HG03521 (cell line): Measurements from ENCODE around the gene PAFAH1B1.

ENCODE experiments used
- ATAC-seq: cut with Tn5 transposase; IDR thresholded peaks from one replicate; pipeline ENCODE4 v1.9.1; 2021; ENCODE audit warnings: mild to moderate bottlenecking, moderate library complexity; ENCODE audit not compliant: unreplicated experiment

The PAFAH1B1 gene

DNA sequence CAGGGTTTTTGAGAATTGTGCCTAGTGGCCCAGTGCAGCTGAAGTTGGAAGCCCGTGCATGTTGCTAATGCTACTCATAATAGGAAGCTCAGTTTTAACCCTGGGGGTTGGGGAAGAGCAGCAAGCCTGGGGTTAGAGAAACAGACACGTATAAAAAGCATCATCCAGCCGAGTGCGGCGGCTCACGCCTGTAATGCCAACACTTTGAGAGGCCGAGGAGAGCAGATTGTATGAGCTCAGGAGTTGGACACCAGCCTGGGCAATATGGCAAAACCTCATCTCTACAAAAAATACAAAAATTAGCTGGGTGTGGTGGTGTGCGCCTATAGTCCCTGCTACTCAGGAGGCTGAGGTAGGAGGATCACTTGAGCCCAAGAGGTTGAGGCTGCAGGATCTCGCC, 120.4 kb downstream of the PAFAH1B1 start:
- ATAC-seq = no peak

DNA sequence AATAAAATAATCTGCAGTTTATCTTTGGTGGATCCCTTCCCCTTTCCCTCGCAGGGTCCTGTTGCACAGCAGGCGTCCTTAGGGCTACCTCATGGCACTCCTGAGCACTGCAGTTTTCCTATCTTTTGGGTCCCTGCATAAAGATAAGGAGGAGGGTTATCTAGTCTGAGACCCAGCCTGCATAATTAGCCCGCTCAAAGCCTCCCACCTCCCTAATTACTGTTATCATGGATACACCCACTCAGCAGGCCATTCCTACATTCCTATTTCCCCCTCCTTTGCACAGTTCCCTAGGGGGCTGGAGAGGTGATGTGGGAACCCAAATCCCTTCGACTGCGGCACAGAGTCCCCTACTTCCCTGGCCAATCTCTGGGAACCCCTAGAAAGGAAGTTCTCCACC, 123.2 kb downstream of the PAFAH1B1 start:
- no peak for ATAC-seq

DNA sequence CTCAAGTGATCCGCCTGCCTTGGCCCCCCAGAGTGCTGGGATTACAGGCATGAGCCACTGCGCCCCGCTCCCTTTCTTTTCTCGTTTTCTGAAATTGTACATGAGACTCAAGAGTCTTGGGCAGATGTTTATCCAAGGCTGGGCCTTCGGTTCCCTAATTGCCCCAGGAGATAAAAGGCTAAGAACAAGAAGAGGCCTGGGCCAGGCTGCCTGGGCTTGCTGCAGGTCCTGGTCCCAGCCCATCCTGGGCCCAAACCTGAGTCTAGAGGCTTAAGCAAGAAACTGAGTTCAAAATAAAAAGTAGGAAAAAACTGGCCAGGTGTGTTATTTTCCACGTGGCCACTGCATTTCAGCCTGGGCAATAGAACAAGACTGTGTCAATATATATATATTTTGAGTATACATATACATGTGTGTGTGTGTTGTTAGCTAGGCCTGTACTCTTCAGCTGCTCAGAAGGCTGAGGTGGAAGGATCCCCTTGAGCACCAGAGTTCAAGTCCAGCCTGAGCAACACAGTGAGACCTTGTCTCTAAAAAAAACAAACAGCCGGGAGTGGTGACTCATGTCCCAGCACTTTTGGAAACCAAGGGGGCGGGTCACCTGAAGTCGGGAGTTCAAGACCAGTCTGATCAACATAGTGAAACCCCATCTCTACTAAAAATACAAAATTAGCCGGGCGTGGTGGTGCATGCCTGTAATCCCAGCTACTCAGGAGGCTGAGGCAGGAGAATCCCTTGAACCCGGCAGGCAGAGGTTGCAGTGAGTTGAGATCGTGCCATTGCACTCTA, 124.9 kb downstream of the PAFAH1B1 start:
- no peak for ATAC-seq

DNA sequence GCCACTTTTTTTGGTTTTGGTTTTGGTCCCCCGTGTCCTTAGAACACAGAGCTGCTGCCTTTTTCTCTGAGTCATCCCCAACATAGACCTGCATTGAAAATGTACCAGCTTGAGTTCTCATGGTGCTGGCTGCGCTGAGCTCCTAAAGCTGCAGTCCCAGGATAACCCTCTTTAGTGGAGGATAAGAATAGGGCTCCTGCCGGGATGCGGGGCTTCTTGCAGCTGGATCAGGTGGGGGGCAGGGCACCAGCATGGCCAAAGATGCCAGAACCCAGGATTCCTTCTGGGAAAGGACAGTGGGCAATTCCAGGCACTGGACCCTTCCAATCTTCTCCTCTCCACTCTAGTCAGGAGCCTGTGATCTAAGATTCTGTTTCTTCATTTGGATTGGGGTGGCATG, 126.4 kb downstream of the PAFAH1B1 start:
- ATAC-seq = no peak

DNA sequence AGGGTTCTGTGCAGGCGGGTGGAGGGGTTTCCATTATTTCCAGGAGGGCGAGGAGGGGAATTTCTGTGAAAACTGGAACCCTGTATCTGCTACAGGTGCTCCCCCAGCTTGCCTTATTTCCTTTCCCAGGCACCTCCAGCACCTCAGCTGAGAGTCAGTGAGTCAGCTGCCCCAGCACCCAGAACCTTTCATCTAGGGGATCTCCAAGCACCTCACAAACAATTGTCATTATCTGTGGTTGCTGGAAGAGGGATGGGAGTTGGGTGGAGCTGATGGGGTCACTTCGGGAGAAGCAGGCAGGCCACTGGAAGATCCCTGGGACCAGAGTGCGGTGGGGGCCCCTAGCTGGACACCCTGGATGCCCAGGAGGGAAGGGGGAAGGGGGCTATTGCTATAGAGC, 128.1 kb downstream of the PAFAH1B1 start:
- no peak for ATAC-seq

DNA sequence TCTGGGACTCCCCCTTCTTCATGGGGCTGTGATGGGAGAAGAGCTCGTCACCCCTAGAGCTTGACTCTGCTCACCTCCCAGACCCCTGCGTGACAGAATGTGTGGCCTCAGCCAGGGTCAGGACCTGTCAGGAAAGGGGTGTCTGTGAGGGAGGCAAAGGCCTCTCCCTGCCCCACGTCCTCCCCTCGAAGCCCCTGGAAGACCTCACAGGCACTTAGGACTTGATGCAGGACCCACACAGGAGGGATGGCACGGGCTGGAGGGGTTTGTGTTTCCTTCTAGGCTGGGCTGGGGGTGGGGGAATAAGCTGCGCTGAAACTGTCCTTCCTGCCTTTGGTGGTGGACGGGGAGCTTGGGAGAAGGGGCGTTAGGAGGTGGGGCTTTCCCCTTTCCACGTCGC, 129.2 kb downstream of the PAFAH1B1 start:
- ATAC-seq = no peak

GRCh38 chr17:2723505-2723996, 130.1 kb downstream of the PAFAH1B1 start:
- ATAC-seq = no peak

DNA sequence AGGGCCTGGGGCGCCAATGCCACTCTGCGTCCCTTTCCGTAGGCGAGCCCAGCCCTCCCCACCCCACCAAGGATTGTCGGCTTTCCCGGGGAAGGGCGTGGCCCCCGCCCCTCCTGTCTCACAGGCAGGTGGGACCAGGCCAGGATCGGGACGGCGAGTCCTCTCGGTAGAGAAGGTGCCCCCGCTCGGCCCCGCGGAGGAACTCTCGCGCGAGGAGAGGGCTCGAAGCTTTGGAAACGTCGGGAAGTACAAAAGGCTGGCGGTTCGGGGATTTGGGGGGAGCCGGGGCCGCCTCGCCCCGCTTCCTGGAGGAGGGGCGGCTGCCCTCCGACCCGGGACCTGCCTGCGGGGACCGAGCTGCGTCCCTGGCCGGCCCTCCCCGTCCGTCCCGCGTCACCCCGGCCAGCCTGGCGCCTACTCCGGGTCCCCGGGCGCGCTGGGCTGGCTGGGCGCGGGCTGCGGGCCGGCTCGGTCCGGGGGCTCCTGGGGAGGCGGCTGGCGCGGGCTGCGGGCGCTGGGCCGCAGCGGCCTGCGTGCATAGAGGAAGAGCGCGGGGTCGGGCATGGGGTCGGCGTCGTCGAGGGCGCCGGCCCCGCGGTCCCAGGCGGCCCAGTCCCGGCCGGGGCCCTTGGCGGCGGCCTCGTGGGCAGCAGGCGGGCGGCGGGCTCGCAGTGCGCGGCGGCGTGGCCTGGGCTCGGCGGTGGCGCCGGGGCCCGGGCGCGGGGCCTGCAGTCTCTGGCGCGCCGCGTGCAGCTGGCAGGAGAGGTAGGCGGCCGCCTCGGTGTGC, 130.7 kb downstream of the PAFAH1B1 start:
- ATAC-seq = no peak

GRCh38 chr17:2724784-2725164, 131.3 kb downstream of the PAFAH1B1 start:
- ATAC-seq = no peak

DNA sequence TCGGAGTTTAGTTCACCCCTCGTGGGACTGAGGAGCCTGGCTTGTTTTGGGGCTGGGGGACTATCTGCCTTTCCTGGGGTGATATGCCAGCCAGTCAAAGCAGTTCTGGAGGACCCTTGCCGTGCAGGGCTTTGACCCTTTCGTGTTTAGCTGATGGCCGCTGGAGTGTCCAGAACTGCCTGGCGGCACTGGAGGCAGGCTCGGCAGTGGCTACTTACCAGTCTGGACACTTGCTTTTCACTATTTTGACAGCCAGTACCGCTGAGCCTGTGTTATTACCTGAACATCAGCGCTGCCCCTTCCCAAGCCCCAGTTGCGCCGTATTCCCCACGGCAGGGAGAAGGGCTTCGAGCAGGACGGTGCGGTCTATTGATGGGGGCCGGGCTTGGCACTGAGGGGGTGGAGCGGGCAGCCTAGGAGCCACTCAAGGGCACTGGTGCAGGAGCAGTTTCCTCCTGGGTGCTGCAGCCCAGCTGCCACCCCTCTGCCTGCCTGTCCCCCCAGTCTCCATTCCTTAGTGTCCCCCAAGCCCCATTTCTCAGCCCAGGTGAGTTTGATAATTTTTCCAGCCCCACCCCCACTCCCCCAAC, 137.4 kb downstream of the PAFAH1B1 start:
- ATAC-seq = no peak

- ATAC-seq = no peak
Measured at GRCh38 chr17:2731807-2732206, 138.4 kb downstream of the PAFAH1B1 start.

DNA sequence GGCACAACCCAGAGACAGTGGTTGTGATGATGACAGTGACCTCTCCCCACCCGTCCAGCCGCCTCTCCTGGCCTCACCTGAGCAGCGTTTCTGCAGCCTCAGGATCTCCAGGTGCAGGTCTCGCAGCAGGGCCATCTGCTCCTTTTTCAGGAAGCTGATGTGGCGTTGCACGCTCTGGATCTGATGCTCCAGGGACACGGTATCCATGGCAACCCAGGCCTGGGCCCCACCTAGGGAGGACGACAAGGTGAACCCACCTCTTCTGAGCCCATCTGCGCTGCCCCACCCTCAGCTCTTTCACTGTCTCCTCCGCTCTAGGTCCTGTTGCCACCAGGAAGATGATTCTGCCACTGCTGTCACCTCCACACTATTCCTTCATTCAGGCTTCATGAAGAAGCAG, 141.5 kb downstream of the PAFAH1B1 start:
- no peak for ATAC-seq
